Stimulated activated CD4-positive, alpha-beta T cell treated with anti-CD3 and anti-CD28 coated beads, Interleukin-1b, Interleukin-23, amount 100 ng/mL, for 1 hour (primary cell): ENCODE results near the gene SLC25A19.
A peak's percentile ranks its signal among the peaks of the same experiment; 100 is the strongest.

Source experiments
- DNase-seq, 2 donors: peaks; one replicate each; pipeline ENCODE4 v3.0.0-alpha.2; 2020; ENCODE audit warnings: low read depth in 2 of 2

The SLC25A19 gene

DNA sequence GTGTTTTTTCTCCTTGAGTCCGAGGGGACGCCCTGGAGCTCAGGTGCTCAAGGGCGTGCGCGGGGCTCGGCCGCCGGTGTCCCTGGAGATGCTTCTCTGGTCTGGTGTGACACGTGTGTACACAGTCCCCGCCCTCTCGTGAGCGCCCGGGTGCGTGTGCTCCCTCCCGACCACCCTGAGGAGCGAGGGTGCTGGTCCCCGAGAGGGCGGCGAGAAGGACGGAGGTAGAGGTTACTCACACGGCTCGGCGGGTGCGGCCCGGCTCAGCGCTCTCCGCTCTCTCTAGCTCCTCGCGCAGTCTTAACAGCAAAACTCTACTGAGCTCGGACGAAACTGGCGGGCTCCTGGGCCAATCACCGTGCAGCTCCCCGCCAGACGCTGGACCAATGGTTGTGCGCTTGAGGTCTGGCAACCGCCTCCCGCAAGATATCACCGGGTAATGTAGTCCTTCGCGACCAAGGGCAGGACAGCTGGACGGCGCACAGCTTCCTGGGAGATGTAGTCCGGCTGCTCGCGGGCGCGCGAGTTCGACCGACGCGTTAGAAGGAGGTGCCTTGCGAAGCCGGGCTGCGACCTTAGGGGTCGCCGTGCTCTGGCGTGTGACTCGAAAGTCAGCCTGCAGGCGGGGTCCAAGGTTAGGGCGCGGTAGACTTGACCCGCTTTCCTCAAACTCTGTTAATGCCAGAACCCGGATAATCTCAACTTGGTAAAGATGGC lies at the start of gene SLC25A19:
TSS of gene SLC25A19 (minus strand) at position 319 of the 717 bp plus-strand sequence. CDS start 2,669 bp downstream, outside the sequence.
- DNase-seq = peak; percentile 79 to 89

- no peak for DNase-seq
These were observed 49.1 kb upstream of the SLC25A19 start for GRCh38 chr17:75338335-75338734.

DNA sequence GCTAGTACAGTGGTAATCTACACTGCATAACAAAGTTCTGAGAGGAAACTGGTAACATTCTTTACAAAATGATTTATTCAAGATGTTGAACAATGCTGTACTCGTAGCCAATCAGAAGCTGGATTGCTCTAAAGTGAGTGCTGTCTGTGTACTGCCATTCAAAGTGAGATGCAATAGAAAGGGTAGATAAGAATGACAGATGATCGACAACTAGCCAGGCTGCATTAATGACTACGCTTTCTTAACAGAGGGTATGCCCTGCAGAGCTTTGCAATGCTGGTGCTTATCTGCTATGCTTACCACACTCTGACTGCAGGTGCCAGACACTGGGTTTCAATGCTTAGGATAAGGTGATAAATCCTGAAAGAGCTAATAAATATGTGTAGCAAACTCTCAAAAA lies 46.1 kb upstream of the SLC25A19 start:
- DNase-seq = no peak

- no peak for DNase-seq
These were observed 45.5 kb upstream of the SLC25A19 start for GRCh38 chr17:75334723-75335122.

DNA sequence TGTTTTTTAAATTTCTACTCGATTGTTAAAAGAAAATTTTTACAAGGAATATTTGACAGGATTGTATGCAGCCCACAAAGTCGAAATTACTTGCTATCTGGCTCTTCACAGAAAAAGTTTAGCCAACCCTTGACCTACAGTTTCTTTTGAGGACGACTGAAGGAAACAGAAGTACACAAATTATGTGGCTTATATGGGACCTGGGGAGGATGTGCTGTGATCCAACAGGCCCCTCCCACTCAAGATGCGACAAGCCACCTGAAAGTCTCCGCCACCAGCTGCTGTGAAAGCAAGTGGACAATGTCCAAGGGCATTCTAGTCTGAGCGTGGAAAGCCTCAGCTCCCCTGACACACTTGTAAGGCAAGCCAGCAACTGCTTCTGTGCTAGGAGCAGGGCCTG lies 42.4 kb upstream of the SLC25A19 start:
- DNase-seq = no peak

GRCh38 chr17:75327757-75328156 lies 38.5 kb upstream of the SLC25A19 start:
- no peak for DNase-seq

GRCh38 chr17:75326226-75326848 lies 37.1 kb upstream of the SLC25A19 start:
- no peak for DNase-seq

DNA sequence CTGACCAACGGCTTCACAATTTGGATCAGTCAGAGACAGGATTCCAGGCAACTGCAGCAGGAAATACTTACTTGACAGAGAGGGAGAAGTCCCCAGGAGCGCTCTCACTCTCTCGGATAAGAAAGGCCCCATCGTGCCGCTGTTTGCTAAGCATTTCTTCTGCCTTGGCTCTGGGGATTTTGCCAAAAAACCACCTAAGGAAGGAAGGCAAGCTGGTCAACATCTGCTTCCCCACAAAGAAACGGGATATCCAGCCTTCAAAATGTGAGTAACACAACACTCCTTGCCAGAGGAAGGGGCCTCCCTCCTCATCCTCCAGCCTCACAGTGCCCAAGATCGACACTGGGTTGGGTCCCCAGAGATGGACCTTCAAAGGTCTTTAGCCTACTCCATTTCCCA lies 36.6 kb upstream of the SLC25A19 start:
- DNase-seq = no peak

GRCh38 chr17:75325348-75325747 lies 36.1 kb upstream of the SLC25A19 start:
- no peak for DNase-seq

GRCh38 chr17:75321506-75321905 lies 32.3 kb upstream of the SLC25A19 start:
- no peak for DNase-seq

DNA sequence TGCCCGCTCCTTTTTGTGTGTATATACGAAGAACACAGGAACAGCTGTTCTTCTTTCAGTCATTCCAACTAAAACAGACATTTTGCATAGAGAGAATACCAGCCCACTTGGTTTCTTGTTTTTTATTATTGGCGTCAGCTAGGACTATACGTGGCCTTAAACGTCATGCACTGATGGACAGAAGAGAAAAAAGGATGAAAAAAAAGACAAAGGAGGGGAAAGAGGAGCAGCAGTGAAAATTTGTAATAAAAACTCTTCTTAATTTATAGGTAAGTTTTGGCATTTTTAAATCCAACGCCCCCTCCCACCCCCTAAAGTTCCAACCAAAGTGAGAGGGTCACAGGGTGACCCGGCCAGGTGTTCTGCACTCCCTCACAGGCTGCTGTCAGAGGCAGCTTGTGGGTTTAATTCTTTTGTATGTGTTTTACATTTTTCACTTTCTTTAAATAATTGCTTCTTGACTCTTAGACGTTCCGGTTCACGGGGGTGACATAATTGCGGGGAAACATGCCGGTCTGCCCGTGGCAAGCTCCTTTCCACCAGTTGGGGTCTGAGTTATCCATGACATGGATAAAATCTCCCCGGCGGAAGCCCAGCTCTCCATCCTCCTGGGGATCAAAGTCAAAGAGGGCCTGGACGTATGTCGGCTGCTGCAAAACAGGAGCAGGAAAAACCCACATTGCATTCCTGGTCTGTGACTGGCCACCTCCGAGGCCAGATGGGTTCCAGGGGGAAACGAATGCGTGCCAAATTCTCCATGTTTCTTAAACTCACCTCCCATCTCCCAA lies 30.9 kb upstream of the SLC25A19 start:
- no peak for DNase-seq

GRCh38 chr17:75318615-75319222 lies 29.5 kb upstream of the SLC25A19 start:
- no peak for DNase-seq

- no peak for DNase-seq
These were observed 29.0 kb upstream of the SLC25A19 start for GRCh38 chr17:75318211-75318610.

- DNase-seq = no peak
These were observed 28.4 kb upstream of the SLC25A19 start for GRCh38 chr17:75317671-75318070.

DNA sequence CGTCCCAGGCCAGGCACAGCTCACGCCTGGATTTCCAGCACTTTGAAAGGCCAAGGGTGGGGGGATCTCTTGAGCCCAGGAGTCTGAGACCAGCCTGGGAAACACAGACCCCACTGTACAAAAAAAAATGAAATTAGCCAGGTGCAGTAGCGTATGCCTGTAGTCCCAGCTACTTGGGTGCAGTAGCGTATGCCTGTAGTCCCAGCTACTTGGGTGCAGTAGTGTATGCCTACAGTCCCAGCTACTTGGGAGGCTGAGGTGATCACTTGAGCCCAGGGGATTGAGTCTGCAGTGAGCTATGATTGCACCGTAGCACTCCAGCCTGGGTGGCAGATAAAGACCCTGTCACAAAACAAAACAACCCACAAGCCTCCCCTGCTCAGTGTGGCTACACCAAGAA lies 27.0 kb upstream of the SLC25A19 start:
- no peak for DNase-seq

DNA sequence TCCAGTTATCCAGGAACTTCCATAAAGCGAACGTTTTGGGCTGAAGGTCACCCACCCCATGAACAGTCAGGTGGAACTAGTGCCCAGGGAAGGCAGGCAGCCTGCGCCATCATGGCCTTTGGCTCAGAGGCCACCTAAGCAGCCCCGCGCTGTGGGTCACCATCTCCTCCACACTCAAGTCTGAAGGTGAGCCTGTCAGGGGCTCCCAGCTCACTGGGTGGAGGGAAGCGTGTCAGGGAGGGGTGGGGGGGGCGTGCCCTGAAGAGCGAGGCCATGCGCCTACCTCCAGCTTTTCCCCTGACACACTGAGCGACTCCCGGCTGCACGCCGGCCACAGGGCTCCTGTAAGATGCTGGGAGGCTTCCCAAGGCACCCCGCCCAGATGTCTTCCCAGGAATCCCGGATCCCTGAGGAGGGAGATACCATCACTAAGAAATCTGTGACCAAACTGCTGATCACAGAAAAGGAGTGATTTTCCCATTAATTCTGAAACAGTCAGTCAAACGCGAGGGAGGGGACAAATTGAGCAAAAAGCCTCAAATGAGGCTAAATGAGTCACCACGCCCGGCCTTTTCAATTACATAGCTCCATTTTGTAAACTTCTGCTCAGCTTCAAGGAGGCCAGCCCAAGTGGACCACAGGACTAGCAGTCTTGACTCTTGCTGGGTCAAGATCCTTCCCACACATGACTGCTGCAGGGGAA lies 26.5 kb upstream of the SLC25A19 start:
- no peak for DNase-seq

DNA sequence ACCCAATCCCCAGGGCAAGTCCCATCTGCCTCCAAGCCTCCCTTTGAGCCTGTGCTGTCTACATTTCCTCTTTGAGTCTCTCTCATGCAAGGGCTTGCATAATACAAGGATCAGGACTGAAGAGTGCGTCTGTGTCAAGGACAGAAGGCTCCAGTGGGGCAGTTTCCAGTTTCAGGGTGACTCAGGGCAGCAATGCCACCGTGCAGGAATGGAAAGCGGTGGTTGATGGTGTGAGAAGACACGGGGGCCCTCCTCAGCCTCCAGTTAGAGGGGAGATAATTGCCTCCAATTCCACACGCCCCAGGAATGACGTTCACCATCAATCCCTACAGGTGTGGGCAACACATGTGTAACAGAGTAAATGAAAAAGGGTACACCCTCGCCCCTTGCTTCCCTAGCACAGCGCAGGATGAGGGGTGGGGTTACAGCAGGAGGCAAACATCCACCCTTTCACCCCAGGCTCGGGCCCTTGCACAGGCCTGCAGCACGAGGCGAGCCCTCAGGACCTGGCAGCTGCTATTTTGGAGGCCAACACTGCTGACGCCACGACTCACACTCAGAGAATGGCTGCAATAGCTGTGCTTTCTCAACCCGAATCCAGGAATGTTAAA lies 24.8 kb upstream of the SLC25A19 start:
- no peak for DNase-seq

GRCh38 chr17:75308732-75309629 lies 19.7 kb upstream of the SLC25A19 start:
- DNase-seq = no peak

- no peak for DNase-seq
These were observed 18.9 kb upstream of the SLC25A19 start for GRCh38 chr17:75307957-75308731.
